HCT116 (cell line): ENCODE measurements around the gene SLC5A10. TPM values are rescaled to one million over a fixed set of nuclear protein-coding genes. Genes with fewer than 3 reads are reported as not detected.

Experiments used
- ATAC-seq: fragments of 200-7000 bp; cut with Tn5 transposase; 2 replicates; pipeline ENCODE4 v1.9.1; 2020; ENCODE audit warnings: mild to moderate bottlenecking, moderate library complexity
- BruUV-seq: library from RNA; stranded (reverse); fragments of 400-500 nt; replicated peaks from 2 replicates; lab custom pipeline; 2021; lab: Mats Ljungman, UMichigan
- CTCF ChIA-PET: fragments of 300-600 bp; sonication (Branson Sonifier 250); formaldehyde crosslinking; loops from one replicate; lab custom pipeline; 2021; ENCODE audit warnings: antibody characterized with exemption; lab: Charles Lee
- POLR2A ChIA-PET: fragments of 300-600, 350-600 bp; sonication (Branson Sonifier 250); formaldehyde crosslinking; loops from one replicate; lab custom pipeline; 2021; ENCODE audit warnings: antibody characterized with exemption; lab: Charles Lee
- RAD21 ChIA-PET, 2 experiments: fragments of 300-600 bp; sonication (Branson Sonifier 250); formaldehyde crosslinking; loops; one replicate each; lab custom pipeline; 2023; ENCODE audit warnings: low total read pairs in 2 of 2; ENCODE audit not compliant: uncharacterized antibody in 2 of 2, unreplicated experiment in 2 of 2, low non-redundant PET in 1 of 2; lab: Charles Lee
- DNase-seq: peaks from one replicate; pipeline ENCODE4 v3.0.0-alpha.2; 2010; ENCODE audit warnings: low read depth, low spot score
- H2AFZ ChIP-seq: fragments of 200-600 bp; shearing (Covaris generic), sonication (generic); 2 replicates; pipeline ENCODE4 v1.6.1; 2017; ENCODE audit warnings: low read depth, mixed run types, mixed read lengths, antibody characterized with exemption, low read length; ENCODE audit not compliant: poor library complexity, severe bottlenecking
- H3K27ac ChIP-seq: 2 replicates; pipeline ENCODE4 v1.5.1; 2012; ENCODE audit warnings: low read depth, low read length
- H3K27me3 ChIP-seq: fragments of 200-600 bp; sonication (generic); 2 replicates; pipeline ENCODE4 v1.6.1; 2016; ENCODE audit warnings: mixed run types, low read length, mixed read lengths; ENCODE audit not compliant: insufficient read depth
- H3K36me3 ChIP-seq, 2 experiments: fragments of 200-500 bp in 1 of 2; fragments of 200-600 bp in 1 of 2; sonication (Bioruptor generic) in 1 of 2; sonication (generic) in 1 of 2; 2 replicates each; pipeline versions ENCODE4 v1.5.1 to v1.6.1; 2014 to 2016; ENCODE audit warnings: low read length in 2 of 2, inconsistent platforms in 1 of 2, mixed read lengths in 1 of 2, mixed run types in 1 of 2; ENCODE audit not compliant: insufficient read depth in 2 of 2, control insufficient read depth in 1 of 2
- H3K4me1 ChIP-seq, 2 experiments: fragments of 200-600 bp in 1 of 2; sonication (generic) in 1 of 2; 2 replicates each; pipeline versions ENCODE4 v1.5.1 to v1.6.1; 2012 to 2017; ENCODE audit warnings: low read length in 2 of 2, inconsistent platforms in 1 of 2, mild to moderate bottlenecking in 1 of 2, mixed read lengths in 1 of 2, mixed run types in 1 of 2, moderate library complexity in 1 of 2; ENCODE audit not compliant: insufficient read depth in 2 of 2, control insufficient read depth in 1 of 2
- H3K4me2 ChIP-seq: fragments of 200-600 bp; sonication (generic); 2 replicates; pipeline ENCODE4 v1.6.1; 2017; ENCODE audit warnings: mixed run types, low read length, mixed read lengths
- H3K4me3 ChIP-seq, 2 experiments: fragments of 200-600 bp in 1 of 2; sonication (generic) in 1 of 2; replicated peaks in 1 of 2; 2 replicates each; pipeline ENCODE4 v1.5.1; 2011 to 2016; ENCODE audit warnings: low read length in 2 of 2, control low read depth in 1 of 2, low read depth in 1 of 2, mild to moderate bottlenecking in 1 of 2, mixed read lengths in 1 of 2, mixed run types in 1 of 2
- H3K79me2 ChIP-seq: fragments of 200-600 bp; sonication (generic); 2 replicates; pipeline ENCODE4 v1.6.1; 2017; ENCODE audit warnings: mild to moderate bottlenecking, mixed run types, low read length, moderate library complexity, mixed read lengths; ENCODE audit not compliant: insufficient read depth
- H3K9ac ChIP-seq: fragments of 200-600 bp; sonication (generic); 2 replicates; pipeline ENCODE4 v1.6.1; 2016; ENCODE audit warnings: low read length, mixed read lengths
- H3K9me2 ChIP-seq: fragments of 200-600 bp; sonication (generic), shearing (Covaris generic); 2 replicates; pipeline ENCODE4 v1.6.1; 2017; ENCODE audit warnings: mixed run types, mild to moderate bottlenecking, moderate library complexity; ENCODE audit not compliant: insufficient read depth
- H3K9me3 ChIP-seq, 2 experiments: fragments of 200-500 bp in 1 of 2; fragments of 200-600 bp in 1 of 2; sonication (Bioruptor generic) in 1 of 2; sonication (generic) in 1 of 2; 2 replicates each; pipeline ENCODE4 v1.6.1; 2014 to 2017; ENCODE audit warnings: low read length in 2 of 2, mixed read lengths in 2 of 2, inconsistent platforms in 1 of 2, low read depth in 1 of 2, mild to moderate bottlenecking in 1 of 2, mixed run types in 1 of 2, moderate library complexity in 1 of 2; ENCODE audit not compliant: control insufficient read depth in 1 of 2, insufficient read depth in 1 of 2
- H4K20me1 ChIP-seq: fragments of 200-600 bp; sonication (generic), shearing (Covaris generic); 2 replicates; pipeline ENCODE4 v1.6.1; 2017; ENCODE audit warnings: mixed run types, mild to moderate bottlenecking, moderate library complexity; ENCODE audit not compliant: insufficient read depth
- CEBPB ChIP-seq: IDR thresholded peaks from 2 replicates; pipeline ENCODE4 v1.6.1; 2012; ENCODE audit warnings: low read depth
- POLR2AphosphoS5 ChIP-seq: IDR thresholded peaks from 2 replicates; pipeline ENCODE4 v1.6.1; 2011; ENCODE audit warnings: mild to moderate bottlenecking, low read depth, low read length, moderate library complexity
- SRF ChIP-seq: IDR thresholded peaks from 2 replicates; pipeline ENCODE4 v1.6.1; 2012; ENCODE audit warnings: low read depth
- YY1 ChIP-seq: IDR thresholded peaks from 2 replicates; pipeline ENCODE4 v1.6.1; 2011; ENCODE audit warnings: low read length, low read depth, moderate library complexity, mild to moderate bottlenecking; ENCODE audit not compliant: insufficient replicate concordance; ENCODE audit errors: extremely low read depth
- ZFX ChIP-seq: fragments of 450-650 bp; IDR thresholded peaks from 2 replicates; pipeline ENCODE4 v1.6.1; 2017
- intact Hi-C: fragments of 100-400 bp; cut with micrococcal nuclease; formaldehyde crosslinking; loops from 2 replicates; pipeline ENCODE4 v1.10.0; 2022
- total RNA-seq: library from RNA; stranded (reverse); gene quantifications from one replicate; pipeline ENCODE4 v1.2.1, GENCODE V29; 2021; ENCODE audit not compliant: unreplicated experiment
- TF ChIP-seq, protein P1 (sequence below), 3 experiments: fragments of 200-600 bp in 1 of 3; sonication (generic) in 1 of 3; IDR thresholded peaks in 2 of 3; conservative IDR thresholded peaks in 1 of 3; 2 replicates each; pipeline ENCODE4 v1.5.1; 2012 to 2017; ENCODE audit warnings: low read depth in 2 of 3, low read length in 2 of 3, antibody characterized with exemption in 1 of 3, borderline replicate concordance in 1 of 3, control low read depth in 1 of 3, mild to moderate bottlenecking in 1 of 3, mixed read lengths in 1 of 3, mixed run types in 1 of 3, moderate library complexity in 1 of 3; ENCODE audit not compliant: insufficient read depth in 1 of 3

Gene SLC5A10
- total RNA-seq, 1 experiment from 2014 or later, result not detected

DNA sequence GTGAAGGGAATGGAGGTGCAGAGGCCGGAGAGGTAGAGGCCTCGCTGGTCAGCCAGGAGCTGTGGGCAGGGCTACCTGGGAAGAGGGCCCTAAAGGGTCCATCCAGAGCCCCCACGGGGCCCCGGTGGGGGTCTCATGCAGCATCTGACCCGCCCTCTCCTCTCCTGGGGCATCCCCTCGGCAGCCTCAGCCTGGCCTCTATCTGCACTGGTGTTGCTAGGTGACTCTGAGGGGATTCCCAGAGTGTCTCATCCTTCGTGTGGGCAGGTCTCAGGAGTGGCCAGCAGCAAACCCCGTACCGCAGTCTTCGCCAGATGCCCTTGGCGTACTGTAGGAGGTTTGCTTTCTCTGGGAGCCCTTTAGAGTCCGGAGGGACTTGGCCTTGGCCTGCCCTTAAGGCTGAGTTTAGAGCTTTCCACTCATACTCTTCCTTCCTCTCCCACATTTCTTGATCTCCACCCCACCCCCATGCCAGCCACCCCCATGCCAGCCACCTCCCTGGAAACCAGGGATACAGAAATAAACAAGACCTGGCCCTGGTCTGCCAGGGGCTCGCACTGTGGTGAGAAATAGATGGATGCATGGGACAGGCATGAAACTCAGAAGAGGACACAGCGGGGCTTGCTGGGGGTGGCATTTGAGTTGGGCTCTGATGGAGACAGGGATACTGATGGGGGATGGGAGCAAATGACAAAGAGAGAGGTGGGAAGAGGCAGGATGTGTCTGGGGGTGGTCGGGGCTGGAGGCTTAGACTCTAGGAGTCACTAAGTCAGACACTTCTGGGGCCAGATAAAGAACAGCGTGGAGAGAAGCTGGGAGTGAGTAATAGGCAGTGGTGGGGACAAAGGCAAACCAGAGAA lies 9.9 kb downstream of the SLC5A10 start:
- no peaks in the 10 kb centered on the region for H3K9me2 ChIP-seq
- TF ChIP-seq CEBPB, result no peak
- TF ChIP-seq POLR2AphosphoS5, result no peak
- no peak for TF ChIP-seq SRF
- TF ChIP-seq, protein P1, sequence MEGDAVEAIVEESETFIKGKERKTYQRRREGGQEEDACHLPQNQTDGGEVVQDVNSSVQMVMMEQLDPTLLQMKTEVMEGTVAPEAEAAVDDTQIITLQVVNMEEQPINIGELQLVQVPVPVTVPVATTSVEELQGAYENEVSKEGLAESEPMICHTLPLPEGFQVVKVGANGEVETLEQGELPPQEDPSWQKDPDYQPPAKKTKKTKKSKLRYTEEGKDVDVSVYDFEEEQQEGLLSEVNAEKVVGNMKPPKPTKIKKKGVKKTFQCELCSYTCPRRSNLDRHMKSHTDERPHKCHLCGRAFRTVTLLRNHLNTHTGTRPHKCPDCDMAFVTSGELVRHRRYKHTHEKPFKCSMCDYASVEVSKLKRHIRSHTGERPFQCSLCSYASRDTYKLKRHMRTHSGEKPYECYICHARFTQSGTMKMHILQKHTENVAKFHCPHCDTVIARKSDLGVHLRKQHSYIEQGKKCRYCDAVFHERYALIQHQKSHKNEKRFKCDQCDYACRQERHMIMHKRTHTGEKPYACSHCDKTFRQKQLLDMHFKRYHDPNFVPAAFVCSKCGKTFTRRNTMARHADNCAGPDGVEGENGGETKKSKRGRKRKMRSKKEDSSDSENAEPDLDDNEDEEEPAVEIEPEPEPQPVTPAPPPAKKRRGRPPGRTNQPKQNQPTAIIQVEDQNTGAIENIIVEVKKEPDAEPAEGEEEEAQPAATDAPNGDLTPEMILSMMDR (IDR thresholded peaks at IDR 0.05 in 2 of 3, conservative IDR thresholded peaks at IDR 0.05 in 1 of 3; ENCODE audit: borderline replicate concordance in 1 of 3, insufficient read depth in 1 of 3, low read depth in 2 of 3, low read length in 2 of 3), result no peak
- TF ChIP-seq YY1, result no peak
- no peak for TF ChIP-seq ZFX
- peaks cover 6 to 22% of the 10 kb centered on the region in 2 experiments; a peak in 3 of 4 replicates for H3K4me1 ChIP-seq
- ChIA-PET RAD21 (interaction anchor here in 1 of 2 experiments (1.4 kb wide), 1 partner anchor 14 kb away, joined by 3 read pairs; no protein-coding TSS in a partner anchor), POLR2A (no interaction called here), CTCF (interaction anchor here (0.7 to 1.6 kb wide), 11 partner anchors 8 to 801 kb away, joined by 3 to 22 read pairs (median 4); partner anchors contain the start of gene SLC5A10)
- no TSS peak for BruUV-seq
- no peaks in the 10 kb centered on the region for H3K9me3 ChIP-seq
- no peak overlapping the region for H3K4me2 ChIP-seq
- H2AFZ ChIP-seq, result no peak overlapping the region
- H3K27me3 ChIP-seq, result no peaks in the 10 kb centered on the region
- no peaks in the 10 kb centered on the region for H4K20me1 ChIP-seq
- no peaks in the 10 kb centered on the region for H3K79me2 ChIP-seq
- intact Hi-C loops, result no loop called here
- no peak overlapping the region for H3K4me3 ChIP-seq
- H3K36me3 ChIP-seq, result no peaks in the 10 kb centered on the region
- no peak overlapping the region for H3K9ac ChIP-seq
- ATAC-seq (no peak), DNase-seq (no peak)
- no peak overlapping the region for H3K27ac ChIP-seq
